Measurements from ENCODE around the gene CNMD. TPM values are rescaled to one million over a fixed set of nuclear protein-coding genes. Genes with fewer than 3 reads are reported as not detected.

The CNMD gene
- total RNA-seq (2022) (not detected in 2 replicates), Bru-seq, nascent RNA (not detected), BruChase-seq, experiment 1, labeled RNA remaining after a 6-hour chase (not detected), BruChase-seq, experiment 2, labeled RNA remaining after a 2-hour chase (not detected)
- long read RNA-seq: 0 reads

DNA sequence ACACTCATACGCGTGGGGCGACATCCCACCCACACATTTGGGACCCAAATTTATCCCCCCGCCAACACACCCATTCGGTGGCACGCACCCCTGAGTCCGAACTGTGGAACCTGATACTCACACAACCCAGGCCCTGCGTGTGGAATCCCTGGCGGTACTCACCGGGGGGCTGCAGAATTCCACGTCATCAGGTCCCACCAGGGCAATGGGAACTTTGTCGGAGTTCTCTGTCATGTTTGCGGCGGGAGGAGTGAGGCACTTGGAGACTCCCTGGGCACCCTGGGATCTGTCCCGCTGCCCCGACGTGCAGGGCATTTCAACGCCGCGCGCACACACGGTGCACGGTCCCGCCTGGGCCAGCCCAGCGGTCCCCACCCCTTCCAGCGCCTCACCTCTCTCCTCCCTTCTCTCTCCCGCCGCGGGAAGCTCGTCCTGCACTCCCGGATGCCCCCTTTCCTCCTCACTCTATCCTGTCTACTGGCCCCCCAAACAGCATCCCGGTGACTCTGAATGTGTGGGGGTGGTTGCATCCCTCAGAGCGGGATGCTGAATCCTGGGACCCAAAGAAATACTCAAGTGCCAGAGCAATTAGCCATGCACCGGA, at the start of gene CNMD:
CNMD (minus strand) TSS at position 353 of the 604 bp plus-strand sequence; CDS start at position 234, 119 bp downstream.
- no TSS peak for BruUV-seq (replicated peaks)
- Mint-ChIP-seq H3K4me1 (ENCODE audit: low read depth, unreplicated experiment) (no peaks in the 10 kb centered on the region), H3K27ac (ENCODE audit: unreplicated experiment) (no peak within 1 kb of the TSS), H3K9me3 (ENCODE audit: low read depth, unreplicated experiment) (no peaks in the 10 kb centered on the region), H3K4me3 (ENCODE audit: low read depth, unreplicated experiment) (no peak within 1 kb of the TSS), H3K27me3 (ENCODE audit: unreplicated experiment) (peaks cover 64% of the 10 kb centered on the region), H3K36me3 (ENCODE audit: insufficient read depth, unreplicated experiment) (no peaks in the 10 kb centered on the region)
- TF ChIP-seq, protein P1, sequence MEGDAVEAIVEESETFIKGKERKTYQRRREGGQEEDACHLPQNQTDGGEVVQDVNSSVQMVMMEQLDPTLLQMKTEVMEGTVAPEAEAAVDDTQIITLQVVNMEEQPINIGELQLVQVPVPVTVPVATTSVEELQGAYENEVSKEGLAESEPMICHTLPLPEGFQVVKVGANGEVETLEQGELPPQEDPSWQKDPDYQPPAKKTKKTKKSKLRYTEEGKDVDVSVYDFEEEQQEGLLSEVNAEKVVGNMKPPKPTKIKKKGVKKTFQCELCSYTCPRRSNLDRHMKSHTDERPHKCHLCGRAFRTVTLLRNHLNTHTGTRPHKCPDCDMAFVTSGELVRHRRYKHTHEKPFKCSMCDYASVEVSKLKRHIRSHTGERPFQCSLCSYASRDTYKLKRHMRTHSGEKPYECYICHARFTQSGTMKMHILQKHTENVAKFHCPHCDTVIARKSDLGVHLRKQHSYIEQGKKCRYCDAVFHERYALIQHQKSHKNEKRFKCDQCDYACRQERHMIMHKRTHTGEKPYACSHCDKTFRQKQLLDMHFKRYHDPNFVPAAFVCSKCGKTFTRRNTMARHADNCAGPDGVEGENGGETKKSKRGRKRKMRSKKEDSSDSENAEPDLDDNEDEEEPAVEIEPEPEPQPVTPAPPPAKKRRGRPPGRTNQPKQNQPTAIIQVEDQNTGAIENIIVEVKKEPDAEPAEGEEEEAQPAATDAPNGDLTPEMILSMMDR (IDR thresholded peaks at IDR 0.05; ENCODE audit: unreplicated experiment): no peak
- DNase-seq: no peak
- CTCF ChIA-PET: no interaction called here
- intact Hi-C loops (cut with micrococcal nuclease; ENCODE audit: unreplicated experiment): no loop called here

DNA sequence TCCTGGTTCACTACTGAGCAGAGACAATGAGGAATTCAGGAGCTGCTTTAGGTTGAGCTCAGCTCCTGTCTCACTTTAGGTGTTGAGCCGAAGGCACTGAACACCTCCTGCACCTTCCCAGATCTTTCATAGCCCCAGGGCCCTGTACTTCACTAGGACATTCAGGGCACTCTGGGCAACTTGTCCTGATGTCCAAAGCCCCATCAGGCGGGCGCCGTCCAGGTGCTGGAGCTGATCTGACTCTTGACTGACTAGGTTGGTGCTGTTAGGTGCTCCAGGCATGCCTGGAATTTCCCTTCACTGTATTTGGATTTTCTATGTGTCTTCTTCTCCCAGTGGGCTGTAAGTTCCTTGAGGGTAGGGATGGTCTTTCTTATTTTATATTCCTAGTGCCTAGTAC, 48.4 kb upstream of the CNMD start:
- no peak overlapping the region for H3K27ac Mint-ChIP-seq (ENCODE audit: unreplicated experiment)

GRCh38 chr13:52787235-52787634, 47.6 kb upstream of the CNMD start:
- BruUV-seq (replicated peaks): no TSS peak
- Mint-ChIP-seq H3K36me3 (ENCODE audit: insufficient read depth, unreplicated experiment) (no peaks in the 10 kb centered on the region), H3K9me3 (ENCODE audit: low read depth, unreplicated experiment) (no peaks in the 10 kb centered on the region), H3K4me1 (ENCODE audit: low read depth, unreplicated experiment) (peaks cover 36% of the 10 kb centered on the region), H3K27me3 (ENCODE audit: unreplicated experiment) (no peaks in the 10 kb centered on the region), H3K27ac (ENCODE audit: unreplicated experiment) (no peak overlapping the region), H3K4me3 (ENCODE audit: low read depth, unreplicated experiment) (no peak overlapping the region)
- TF ChIP-seq, protein P1 (IDR thresholded peaks at IDR 0.05; ENCODE audit: unreplicated experiment): no peak
- CTCF ChIA-PET: interaction anchor here (1.2 kb wide), 1 partner anchor 22 kb away, joined by 3 read pairs; no protein-coding TSS in a partner anchor
- intact Hi-C loops (cut with micrococcal nuclease; ENCODE audit: unreplicated experiment): no loop called here
- no peak for DNase-seq

More for the DNA sequence above, 48.4 kb upstream of the CNMD start:
- Mint-ChIP-seq H3K4me3 (ENCODE audit: low read depth, unreplicated experiment) (no peak overlapping the region), H3K36me3 (ENCODE audit: insufficient read depth, unreplicated experiment) (no peaks in the 10 kb centered on the region), H3K9me3 (ENCODE audit: low read depth, unreplicated experiment) (no peaks in the 10 kb centered on the region), H3K27me3 (ENCODE audit: unreplicated experiment) (no peaks in the 10 kb centered on the region), H3K4me1 (ENCODE audit: low read depth, unreplicated experiment) (peaks cover 36% of the 10 kb centered on the region)
- no TSS peak for BruUV-seq (replicated peaks)
- DNase-seq: no peak
- CTCF ChIA-PET: no interaction called here
- TF ChIP-seq, protein P1 (IDR thresholded peaks at IDR 0.05; ENCODE audit: unreplicated experiment): no peak
- intact Hi-C loops (cut with micrococcal nuclease; ENCODE audit: unreplicated experiment): no loop called here

DNA sequence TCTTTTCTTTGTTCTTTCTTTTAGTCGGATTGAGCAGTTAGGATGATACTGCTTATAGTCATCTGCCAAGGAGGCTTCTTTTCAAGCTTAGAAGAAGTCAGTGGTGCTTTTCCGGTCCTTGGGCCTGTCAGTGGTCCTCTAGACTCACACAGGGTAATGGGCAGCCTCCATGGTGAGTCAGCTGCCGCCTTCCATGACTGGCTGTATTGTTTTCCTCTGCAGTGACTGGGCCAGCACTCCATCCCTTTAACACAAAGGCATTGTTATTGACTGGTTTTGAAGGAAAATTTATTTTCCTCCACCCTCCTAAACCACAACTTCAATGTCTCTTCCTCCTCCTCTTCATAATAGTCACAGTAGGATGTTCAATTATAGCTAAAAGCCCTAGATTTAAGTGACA, 47.1 kb upstream of the CNMD start:
- Mint-ChIP-seq H3K4me1 (ENCODE audit: low read depth, unreplicated experiment) (peaks cover 36% of the 10 kb centered on the region), H3K36me3 (ENCODE audit: insufficient read depth, unreplicated experiment) (no peaks in the 10 kb centered on the region), H3K9me3 (ENCODE audit: low read depth, unreplicated experiment) (no peaks in the 10 kb centered on the region), H3K4me3 (ENCODE audit: low read depth, unreplicated experiment) (no peak overlapping the region), H3K27me3 (ENCODE audit: unreplicated experiment) (no peaks in the 10 kb centered on the region), H3K27ac (ENCODE audit: unreplicated experiment) (no peak overlapping the region)
- TF ChIP-seq, protein P1 (IDR thresholded peaks at IDR 0.05; ENCODE audit: unreplicated experiment): no peak
- BruUV-seq (replicated peaks): no TSS peak
- intact Hi-C loops (cut with micrococcal nuclease; ENCODE audit: unreplicated experiment): loop anchor here (1.0 kb wide), 1 partner anchor 23 kb away; no protein-coding TSS in a partner anchor
- CTCF ChIA-PET: interaction anchor here (1.2 kb wide), 1 partner anchor 23 kb away, joined by 3 read pairs; no protein-coding TSS in a partner anchor
- DNase-seq: peak; percentile 57

Data from Calu3 (cell line).